GM18502 (cell line): Measurements from ENCODE around the gene MARVELD3.
"Not testable (repeated sequence)": the region's sequence is repeated elsewhere in the genome, so short reads cannot be mapped to it uniquely, and the experiment has no call there.

Experiments used
- ATAC-seq: cut with Tn5 transposase; IDR thresholded peaks from one replicate; pipeline ENCODE4 v1.9.1; 2021; ENCODE audit warnings: mild to moderate bottlenecking; ENCODE audit not compliant: unreplicated experiment, poor library complexity

Gene MARVELD3

DNA sequence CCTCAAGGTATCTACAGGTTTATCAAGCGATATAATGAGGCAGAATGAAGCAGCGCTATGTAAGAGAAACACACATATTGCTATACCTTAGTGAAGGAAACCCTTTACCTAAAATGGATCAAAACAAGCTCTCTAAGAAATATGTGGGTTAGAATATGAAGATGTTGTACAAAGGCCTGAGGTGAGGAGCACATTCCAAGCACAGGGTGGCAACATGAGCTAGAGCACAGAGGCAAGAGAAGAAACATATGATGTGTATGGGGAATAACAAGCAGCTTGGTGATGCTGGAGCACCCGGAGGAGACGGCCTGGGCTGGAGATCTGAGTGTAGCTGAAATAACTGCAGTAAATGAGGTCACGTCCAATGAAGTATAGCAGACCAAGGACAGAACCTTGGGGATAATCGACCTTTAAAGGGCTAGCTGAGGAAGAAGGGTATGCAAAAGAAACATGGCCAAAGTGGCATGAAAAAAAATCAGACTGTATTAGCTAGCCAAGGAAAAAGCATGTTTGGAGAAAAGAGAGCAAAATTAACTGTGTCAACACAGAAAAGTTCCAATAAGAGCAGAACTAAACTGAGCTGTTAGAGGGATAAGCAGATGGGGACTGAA lies 44.0 kb downstream of the MARVELD3 start:
- no peak for ATAC-seq

DNA sequence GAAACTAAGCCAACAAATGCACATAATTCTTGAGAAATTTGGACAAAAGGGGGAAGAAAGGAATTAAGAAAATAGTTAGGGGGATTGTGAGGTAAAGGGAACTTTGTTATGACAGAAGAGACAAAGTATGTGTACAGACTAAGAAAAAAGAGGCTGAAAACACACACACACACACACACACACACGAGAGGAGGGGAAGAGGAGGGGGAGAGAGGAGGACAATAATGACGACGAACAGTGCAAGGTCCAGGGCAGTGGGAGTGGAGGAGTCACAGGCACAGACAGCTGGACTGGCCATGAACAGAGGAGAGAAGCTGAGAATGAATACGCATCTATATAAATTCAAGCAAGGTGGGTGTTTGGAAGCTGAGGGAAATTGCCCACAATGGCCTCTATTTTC lies 44.6 kb downstream of the MARVELD3 start:
- no peak for ATAC-seq

- ATAC-seq: no peak
Measured at GRCh38 chr16:71671165-71671564, 45.2 kb downstream of the MARVELD3 start.

DNA sequence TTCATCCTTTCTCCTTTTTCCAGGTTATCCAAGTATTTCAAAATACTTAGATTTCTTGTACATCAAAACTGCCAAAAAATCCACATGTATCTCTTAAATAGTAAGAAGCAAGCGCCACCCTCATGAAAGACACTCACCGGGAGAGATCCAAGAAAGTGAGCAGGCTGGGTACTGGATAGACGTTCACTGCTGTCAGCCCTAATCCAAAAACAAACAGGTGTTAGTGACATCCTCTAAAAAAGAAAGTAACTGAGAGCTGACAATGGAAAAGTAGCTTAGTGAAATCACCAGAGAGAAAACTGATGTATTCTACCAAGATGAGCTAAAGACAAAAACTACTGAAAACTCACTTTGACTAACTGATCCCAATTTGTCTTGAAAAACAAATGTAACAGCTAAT lies 46.1 kb downstream of the MARVELD3 start:
- no peak for ATAC-seq

- ATAC-seq: no peak
Measured at GRCh38 chr16:71672803-71673581, 47.0 kb downstream of the MARVELD3 start.

DNA sequence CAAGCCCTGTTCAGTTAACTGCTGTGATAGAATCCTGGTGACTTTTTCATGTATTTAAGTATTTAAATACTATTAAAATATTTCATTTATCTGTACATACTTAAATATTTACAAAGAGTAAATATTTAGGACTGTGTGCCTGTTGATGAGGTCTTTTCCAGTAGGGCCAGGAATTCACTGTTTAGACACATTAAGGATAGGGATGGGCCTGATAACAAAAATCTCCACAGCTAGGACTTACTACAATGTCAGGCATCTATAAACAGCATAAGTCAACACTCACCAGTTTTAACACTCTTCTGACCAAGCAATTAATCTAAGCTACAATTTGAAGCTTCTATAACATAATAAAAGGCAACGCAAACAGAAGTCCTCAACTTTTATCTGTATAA lies 47.6 kb downstream of the MARVELD3 start:
- ATAC-seq: no peak

GRCh38 chr16:71674229-71674628 lies 48.2 kb downstream of the MARVELD3 start:
- ATAC-seq: no peak

- no peak for ATAC-seq
Measured at GRCh38 chr16:71675380-71675779, 49.4 kb downstream of the MARVELD3 start.

DNA sequence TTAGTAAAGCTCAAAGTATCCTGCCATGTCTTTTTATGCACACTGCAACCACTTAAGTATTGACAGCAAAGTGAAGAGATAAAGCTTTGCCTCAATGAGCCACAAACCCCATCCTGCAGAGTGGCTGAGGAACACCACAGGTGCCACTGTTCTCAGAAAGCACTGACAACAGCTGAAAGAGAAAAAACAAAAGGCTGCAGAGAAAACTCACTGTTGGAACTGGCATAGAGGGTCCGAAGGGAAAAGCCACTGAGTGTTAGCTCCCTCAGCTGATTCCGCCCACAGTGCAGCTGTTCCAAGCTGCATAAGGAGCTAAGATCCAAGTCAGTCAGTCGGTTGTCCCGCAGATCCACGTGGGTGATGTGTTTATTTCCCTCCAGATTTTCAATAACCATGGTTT lies 50.3 kb downstream of the MARVELD3 start:
- ATAC-seq: no peak

GRCh38 chr16:71681360-71681759 lies 55.4 kb downstream of the MARVELD3 start:
- ATAC-seq: no peak

DNA sequence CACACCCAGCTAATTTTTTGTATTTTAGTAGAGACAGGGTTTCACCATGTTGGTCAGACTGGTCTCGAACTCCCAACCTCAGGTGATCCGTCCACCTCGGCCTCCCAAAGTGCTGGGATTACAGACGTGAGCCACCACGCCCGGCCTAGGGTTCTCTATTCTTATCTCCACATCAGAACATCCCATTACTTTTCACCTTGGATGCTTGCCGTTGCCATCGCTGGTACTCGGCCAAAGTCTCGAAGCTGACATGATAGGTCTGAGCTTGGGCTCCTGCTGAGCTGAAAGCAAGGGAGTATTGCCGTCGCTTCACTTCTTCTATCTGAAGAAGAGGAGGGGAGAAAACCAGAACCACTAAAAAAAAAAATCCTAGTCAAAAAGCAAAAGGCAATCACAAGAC lies 58.3 kb downstream of the MARVELD3 start:
- not testable (repeated sequence) for ATAC-seq
